IPS DF 4.7 (cell line): ENCODE data around the gene NOX1.

Experiments
- DNase-seq: peaks from one replicate; pipeline ENCODE4 v3.0.0-alpha.2; 2013; ENCODE audit warnings: low spot score; ENCODE audit errors: extremely low read depth

NOX1 gene

GRCh38 chrX:100874325-100874724 is at the start of gene NOX1:
NOX1 (minus strand) TSS chrX:100874359; CDS start chrX:100874139, 220 bp downstream.
- no peak for DNase-seq

DNA sequence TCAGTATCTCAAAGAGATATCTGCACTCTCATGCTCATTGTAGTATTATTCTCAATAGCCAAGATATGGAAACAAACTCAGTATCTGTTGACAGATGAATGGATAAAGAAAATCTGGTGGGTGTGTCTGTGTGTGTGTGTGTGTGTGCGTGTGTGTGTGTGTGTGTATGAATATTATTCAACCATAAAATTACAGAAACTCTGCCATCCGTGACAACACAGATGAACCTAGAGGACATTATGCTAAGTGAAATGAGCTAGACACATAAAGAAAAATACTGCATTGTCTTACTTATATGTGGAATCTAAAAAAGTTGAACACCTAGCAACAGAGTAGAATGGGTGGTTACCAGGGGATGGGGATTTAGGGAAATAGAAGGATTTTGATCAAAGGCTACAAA is 41.4 kb upstream of the NOX1 start:
- no peak for DNase-seq

DNA sequence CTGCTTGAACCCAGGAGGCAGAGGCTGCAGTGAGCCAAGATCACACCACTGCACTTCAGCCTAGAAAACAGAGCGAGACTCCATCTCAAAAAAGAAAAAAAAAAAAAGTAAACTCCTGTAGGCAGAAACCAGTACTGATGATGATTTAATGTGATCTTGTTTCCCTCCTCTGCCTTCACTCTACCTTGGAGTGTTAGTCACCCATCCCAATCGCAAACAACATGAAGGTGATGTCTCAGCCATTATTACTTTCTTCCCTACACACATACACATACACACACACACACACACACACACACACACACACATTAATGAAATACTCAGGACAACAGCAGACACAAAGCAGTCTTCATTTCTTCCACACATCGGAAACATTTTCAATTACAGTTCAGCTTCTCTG is 39.0 kb upstream of the NOX1 start:
- DNase-seq, result no peak

GRCh38 chrX:100911731-100912130 is 37.6 kb upstream of the NOX1 start:
- no peak for DNase-seq

GRCh38 chrX:100905620-100906019 is 31.5 kb upstream of the NOX1 start:
- no peak for DNase-seq

GRCh38 chrX:100904433-100904832 is 30.3 kb upstream of the NOX1 start:
- no peak for DNase-seq

DNA sequence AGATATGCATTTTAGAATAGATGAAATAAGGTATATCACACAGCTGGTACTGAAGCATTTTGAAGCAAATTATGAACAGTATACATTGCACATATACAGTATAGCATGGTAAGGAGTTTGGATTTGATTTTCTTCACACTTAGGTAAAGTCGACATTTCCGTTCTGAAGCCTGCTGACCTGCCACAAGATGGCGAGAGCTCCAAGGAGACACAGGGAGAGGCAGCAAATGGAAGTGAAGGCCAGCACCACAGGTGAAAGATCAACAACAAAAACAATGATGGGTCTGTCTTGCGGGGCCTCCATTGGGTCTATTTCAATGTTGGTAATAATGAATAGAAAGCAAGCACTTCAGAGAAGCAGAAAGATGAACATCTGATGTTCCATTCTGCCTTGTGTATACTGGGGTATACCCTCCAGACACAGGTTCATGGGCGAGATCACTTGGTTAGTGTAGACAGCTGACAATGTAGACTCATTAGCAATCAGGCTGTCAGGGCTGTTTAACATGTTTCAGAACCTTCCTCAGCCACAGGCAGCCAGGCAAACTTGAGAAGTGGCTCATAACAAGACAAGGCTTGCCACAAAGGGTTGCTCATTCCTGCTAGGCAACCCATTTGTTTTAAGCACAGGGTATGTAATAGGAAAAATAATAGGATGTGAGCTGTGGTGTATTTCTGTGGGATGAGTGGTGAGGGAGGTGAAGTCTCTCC is 21.4 kb upstream of the NOX1 start:
- no peak for DNase-seq

DNA sequence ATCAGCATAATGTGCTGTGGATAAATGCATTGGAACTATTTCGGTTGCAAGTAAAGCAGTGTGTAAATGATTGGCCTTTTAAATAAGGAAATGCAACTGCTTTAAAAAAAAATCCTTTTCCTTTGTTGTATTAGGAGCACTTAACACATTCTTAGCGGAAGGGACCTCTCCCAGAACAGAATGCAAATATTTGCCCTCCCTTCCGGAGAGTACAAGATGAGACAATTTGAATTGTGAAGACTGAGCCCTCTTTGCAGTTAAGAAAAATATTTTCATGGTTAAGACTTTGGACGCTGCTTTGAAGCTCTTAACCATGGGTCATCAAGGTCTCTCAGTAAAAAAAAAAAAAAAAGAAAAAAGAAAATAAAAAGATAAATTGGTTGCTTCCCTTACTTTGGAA is 9.5 kb upstream of the NOX1 start:
- no peak for DNase-seq

DNA sequence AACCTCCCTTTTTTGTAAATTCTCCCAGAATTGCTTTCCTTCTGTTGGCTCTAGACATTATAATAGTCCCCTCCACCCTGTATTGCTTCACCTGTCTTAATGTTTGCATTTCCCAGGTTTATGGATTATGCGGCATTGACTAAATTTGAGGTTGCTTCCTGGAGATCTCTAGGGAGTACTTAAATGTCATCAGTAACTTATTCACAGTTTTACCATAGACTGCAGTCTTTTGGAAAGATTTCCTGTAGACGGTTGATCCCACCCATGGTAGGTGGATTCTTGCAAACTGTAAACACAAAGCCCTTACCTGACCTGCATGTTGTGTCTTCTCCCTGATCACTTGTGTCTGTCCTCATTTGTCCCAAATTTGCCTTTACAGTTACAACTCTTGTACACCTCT is 6.2 kb upstream of the NOX1 start:
- DNase-seq, result no peak

DNA sequence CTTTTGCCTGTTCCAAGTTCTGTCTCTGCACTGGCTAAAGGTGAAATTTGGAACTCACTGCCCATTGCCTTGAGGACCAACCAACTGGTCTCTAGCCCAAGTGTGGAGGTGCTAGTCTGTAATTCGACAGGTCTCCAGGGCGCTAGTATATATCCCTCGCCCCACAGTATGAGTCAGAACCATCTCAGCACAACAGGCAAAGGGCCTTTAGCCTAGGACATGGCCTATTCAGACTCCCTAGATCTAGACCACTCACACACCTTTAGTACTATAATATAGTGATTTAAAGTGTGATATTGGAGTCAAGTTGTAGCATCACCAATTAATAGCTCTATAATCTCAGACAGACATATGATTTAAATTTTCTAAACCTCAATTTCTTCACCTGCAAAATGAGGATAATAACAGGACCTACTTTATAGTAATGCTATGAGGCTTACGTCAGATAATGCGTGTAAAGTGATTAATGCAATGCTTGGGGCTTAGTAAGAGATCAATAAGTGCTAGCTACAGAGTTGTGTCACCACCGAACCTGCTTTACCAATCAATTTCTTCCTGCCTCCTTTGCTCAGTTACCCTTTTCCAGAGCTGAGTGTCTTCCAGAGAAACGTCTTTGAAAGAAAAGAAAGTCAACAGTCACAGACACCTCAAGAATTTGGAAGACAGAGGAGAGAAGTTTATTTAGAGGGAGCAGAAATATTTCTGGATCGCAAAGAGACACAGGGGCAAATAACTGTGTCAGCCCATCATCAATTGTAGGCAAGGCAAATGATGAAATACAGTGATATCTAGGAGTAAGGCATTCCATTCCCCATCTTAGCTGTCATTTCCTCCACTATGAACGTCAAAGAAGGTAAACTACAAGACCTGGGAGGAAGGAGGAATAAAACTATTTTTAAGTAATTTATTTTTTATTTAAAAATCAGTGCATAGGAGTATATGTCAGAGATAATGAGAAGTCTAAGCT is 2.3 kb downstream of the NOX1 start:
- no peak for DNase-seq

GRCh38 chrX:100870527-100870926 is 3.6 kb downstream of the NOX1 start:
- DNase-seq, result no peak

DNA sequence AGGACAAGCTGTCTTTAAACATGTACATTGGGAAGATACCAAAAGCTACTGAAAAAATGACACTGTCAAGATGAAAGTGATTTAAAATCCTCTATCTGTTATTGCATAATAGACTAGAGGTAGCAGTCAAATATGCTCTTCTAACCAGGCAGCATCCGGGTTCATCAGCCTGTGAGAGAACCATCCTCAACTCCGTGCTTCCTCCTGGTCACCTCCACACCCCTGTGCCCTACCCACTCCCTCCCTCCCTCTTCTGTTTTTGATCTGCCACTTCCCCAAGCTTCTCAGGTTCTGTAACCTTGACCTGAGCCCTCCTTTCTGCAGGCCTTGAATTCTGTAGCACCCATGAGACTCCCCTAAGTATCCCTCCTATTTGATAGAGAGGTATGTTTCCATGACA is 5.9 kb downstream of the NOX1 start:
- DNase-seq, result no peak

DNA sequence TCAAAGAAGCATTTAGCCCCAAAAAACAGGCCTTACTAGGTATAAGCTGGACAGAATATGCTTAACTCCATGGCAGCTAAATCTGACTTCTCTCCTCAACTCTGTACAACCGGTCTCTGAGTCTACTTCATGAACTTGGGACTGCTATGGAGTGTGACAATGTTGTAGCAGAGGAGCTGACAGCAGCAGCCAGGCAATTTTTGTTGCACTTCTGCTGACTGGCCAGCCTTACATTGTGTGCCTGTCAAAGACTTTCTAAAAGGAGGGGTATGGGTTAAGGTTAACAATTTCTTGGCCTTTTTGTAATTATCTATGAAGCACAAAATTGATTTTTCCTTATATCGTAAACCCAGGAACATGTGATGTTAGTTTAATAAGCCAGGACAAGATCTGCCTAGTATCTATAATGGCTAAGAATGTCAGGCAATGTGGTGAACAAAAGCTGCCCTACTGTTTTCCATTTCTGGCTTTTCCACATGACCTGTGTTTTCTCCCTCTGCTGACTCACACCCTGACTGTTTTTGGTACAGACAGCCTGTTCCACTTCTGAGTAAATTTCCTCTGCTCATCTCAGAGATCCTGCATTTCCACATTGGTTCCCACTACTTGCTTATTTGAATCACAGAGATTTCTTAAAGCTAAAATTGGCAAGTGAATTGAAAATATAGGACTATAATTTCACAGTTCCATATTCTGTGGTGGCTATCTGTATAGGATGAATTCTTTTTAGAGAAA is 9.3 kb downstream of the NOX1 start:
- DNase-seq, result no peak

DNA sequence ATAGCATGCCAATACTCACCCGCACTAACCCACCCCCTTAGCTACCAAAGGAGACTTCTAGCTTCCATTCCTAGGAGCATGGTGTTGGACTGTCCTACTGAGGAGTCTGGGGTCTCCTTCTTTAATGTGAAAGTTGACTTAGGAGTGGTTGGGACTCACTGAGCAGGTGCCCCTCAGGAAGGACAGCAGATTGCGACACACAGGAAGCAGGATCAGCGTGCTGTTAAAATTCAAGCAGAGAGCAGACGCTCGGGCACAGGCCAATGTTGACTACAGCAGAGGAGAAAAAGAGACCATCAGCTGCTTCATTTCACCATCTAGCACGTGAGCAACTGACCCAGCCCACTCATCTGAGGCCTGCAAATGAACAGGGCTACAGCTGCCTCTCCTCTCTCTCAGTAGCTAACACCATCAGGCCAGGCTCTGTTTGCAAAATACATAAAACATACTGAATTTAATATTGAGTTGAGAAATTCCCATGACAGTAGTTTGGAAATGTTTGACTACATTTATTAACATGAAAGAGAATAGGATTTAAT is 10.8 kb downstream of the NOX1 start:
- no peak for DNase-seq

DNA sequence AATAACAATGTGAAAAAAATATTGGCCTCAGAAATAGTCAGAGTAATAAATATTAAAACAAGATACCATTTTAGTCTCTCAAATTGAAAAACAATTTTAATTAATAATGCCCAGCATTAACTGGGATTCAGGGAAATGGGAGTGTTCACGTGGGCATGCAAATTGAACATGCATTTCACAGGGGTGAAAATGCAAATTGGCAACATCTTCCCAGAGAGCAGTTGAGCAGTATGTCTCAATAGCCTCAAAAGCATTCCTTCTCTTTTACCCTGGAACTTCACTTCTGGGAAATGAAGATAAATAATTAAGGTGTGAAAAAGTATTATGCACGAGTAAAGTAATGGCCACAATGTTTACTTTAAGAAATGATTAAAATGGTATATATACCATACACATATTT is 21.3 kb downstream of the NOX1 start:
- DNase-seq, result no peak

GRCh38 chrX:100850317-100850716 is 23.8 kb downstream of the NOX1 start:
- DNase-seq, result no peak

- no peak for DNase-seq
These were observed 42.8 kb downstream of the NOX1 start for GRCh38 chrX:100831219-100831946.

GRCh38 chrX:100830547-100830946 is 43.6 kb downstream of the NOX1 start:
- DNase-seq, result no peak

DNA sequence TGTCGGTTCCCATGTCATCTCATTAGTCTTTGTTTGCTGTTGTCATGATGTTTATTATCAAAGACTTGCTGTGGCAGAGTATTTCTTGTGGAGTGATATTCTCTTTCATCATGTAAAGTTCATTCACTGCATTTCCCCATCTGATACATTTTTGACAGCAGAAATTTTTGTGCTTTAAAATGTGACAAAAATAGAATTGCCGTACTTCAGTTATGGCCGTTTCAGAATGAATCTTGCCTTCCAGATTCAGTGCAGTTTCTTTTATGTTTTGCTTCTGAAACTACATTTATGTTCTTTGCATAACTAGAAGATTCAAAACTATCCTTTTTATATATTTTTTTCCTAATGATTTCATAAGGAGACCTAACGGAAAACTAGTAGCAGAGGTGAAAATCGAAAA is 44.0 kb downstream of the NOX1 start:
- no peak for DNase-seq

DNA sequence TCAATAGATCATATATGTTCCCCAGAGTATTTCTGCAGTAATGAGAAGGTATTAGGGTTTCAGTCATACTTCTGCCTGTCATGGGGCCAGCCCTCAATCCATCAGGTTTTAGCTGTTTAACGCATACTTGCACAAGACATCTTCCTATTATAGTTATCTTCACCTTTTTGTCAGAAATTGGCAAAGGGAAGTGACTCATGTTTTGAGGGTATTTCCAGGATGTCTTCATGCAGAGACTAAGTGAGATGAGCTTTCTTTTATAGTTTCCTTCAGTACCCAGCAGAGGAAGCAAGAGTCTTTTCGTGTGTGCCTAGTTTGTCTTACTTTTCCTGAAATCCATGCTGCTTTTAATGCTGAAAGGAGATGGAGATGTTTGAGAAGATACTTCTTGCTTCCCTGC is 44.4 kb downstream of the NOX1 start:
- DNase-seq, result no peak
